Gastrocnemius medialis (tissue), 4 donors: ENCODE results near the gene UFC1. TPM values are rescaled to one million over a fixed set of nuclear protein-coding genes. Genes with fewer than 3 reads are reported as not detected.
A peak's percentile ranks its signal among the peaks of the same experiment; 100 is the strongest.

Source experiments
- ATAC-seq, 2 donors: fragments of 150-250 bp; one replicate each; pipeline ENCODE4 v1.9.1; 2016
- DNase-seq, 2 donors: peaks; one replicate each; pipeline ENCODE4 v3.0.0-alpha.2; 2019
- H3K27ac ChIP-seq, 4 donors: fragments of 200-600 bp; sonication (generic); 1 replicate in 1 of 4; 2 replicates in 3 of 4; pipeline ENCODE4 v1.5.1; 2016 to 2018; ENCODE audit warnings: mild to moderate bottlenecking in 2 of 4, moderate library complexity in 1 of 4
- H3K27me3 ChIP-seq, 3 donors: fragments of 200-600 bp; sonication (generic) in 2 of 3; 1 replicate in 1 of 3; 2 replicates in 2 of 3; pipeline versions ENCODE4 v1.5.1 to v1.6.0; 2016 to 2019; ENCODE audit warnings: mild to moderate bottlenecking in 1 of 3, moderate library complexity in 1 of 3
- H3K36me3 ChIP-seq, 2 donors: fragments of 200-600 bp; sonication (generic) in 1 of 2; one replicate each; pipeline ENCODE4 v1.5.1; 2017 to 2018
- H3K4me1 ChIP-seq, 2 donors: fragments of 200-600 bp; sonication (generic) in 1 of 2; one replicate each; pipeline ENCODE4 v1.5.1; 2016 to 2017; ENCODE audit warnings: mild to moderate bottlenecking in 2 of 2
- H3K4me3 ChIP-seq, 4 donors: fragments of 200-600 bp; sonication (generic) in 3 of 4; 1 replicate in 1 of 4; 2 replicates in 3 of 4; pipeline ENCODE4 v1.5.1; 2016 to 2019; ENCODE audit warnings: mild to moderate bottlenecking in 2 of 4
- H3K9me3 ChIP-seq, 3 donors: fragments of 200-600 bp; sonication (generic) in 2 of 3; 1 replicate in 1 of 3; 2 replicates in 2 of 3; pipeline ENCODE4 v1.5.1; 2016 to 2019
- CTCF ChIP-seq, 5 experiments: fragments of 450-650 bp in 3 of 5; fragments of 200-600 bp in 2 of 5; sonication (generic) in 2 of 5; IDR thresholded peaks in 4 of 5; conservative IDR thresholded peaks in 1 of 5; 1 replicate in 4 of 5; 2 replicates in 1 of 5; pipeline ENCODE4 v1.5.1; 2016 to 2019; ENCODE audit warnings: antibody characterized with exemption in 5 of 5, mild to moderate bottlenecking in 3 of 5, moderate library complexity in 3 of 5
- POLR2A ChIP-seq, 2 donors: fragments of 450-650 bp; IDR thresholded peaks; one replicate each; pipeline ENCODE4 v1.6.1; 2017; ENCODE audit warnings: antibody characterized with exemption in 2 of 2, mild to moderate bottlenecking in 2 of 2, moderate library complexity in 2 of 2
- in situ Hi-C, 4 donors: fragments of 200-750 bp; cut with MboI; loops; one replicate each; pipeline versions ENCODE4 v1.15.0 to v1.8.0; 2017; ENCODE audit warnings: low sequenced_read_pairs in 4 of 4
- intact Hi-C: fragments of 100-400 bp; cut with DNase I; formaldehyde crosslinking; loops from one replicate; pipeline ENCODE4 v1.15.1; 2023; ENCODE audit warnings: low total_unique reads
- total RNA-seq, 4 donors: library from RNA; depleted of rRNA; stranded (reverse); fragments of >200 nt; gene quantifications; one replicate each; pipeline versions ENCODE4 v1.1.0 to v1.2.3, GENCODE V29; 2016

The UFC1 gene
- total RNA-seq, 4 donors from 2014 or later: 57.9 to 66.7 (median 63.5) TPM

- Histone ChIP-seq H3K27me3 (no peaks in the 10 kb centered on the region), H3K36me3 (peaks cover 0 to 6% of the 10 kb centered on the region in 2 donors), H3K9me3 (no peaks in the 10 kb centered on the region), H3K27ac (peak within 1 kb of the TSS; percentile 94 to 99 (median 98)), H3K4me1 (peaks cover 51 to 55% of the 10 kb centered on the region in 2 donors), H3K4me3 (peak within 1 kb of the TSS; percentile 36 to 55 (median 42))
- peak in 1 of 2 donors; percentile 42 for DNase-seq
- no peak for ATAC-seq
- peak; percentile 57 to 70 for TF ChIP-seq POLR2A (IDR thresholded peaks at IDR 0.05)
- TF ChIP-seq CTCF (IDR thresholded peaks at IDR 0.05 in 4 of 5, conservative IDR thresholded peaks at IDR 0.05 in 1 of 5): no peak
- in situ Hi-C loops (loop anchor here in 2 of 4 donors (10.0 to 25.0 kb wide), 2 partner anchors 186 to 563 kb away; partner anchors contain the start of gene ATF6 (in 1 of the 2)), intact Hi-C loops (no loop called here)
Measured at GRCh38 chr1:161198897-161199431, 45.2 kb downstream of the UFC1 start, which contains the start of gene ADAMTS4. TSS of gene ADAMTS4 (minus strand) at chr1:161199054. CDS start at chr1:161198627, 427 bp downstream.

GRCh38 chr1:161199506-161200139 lies 45.8 kb downstream of the UFC1 start:
- Histone ChIP-seq H3K4me1 (peaks cover 54 to 57% of the 10 kb centered on the region in 2 donors), H3K27ac (peak overlapping the region; percentile 94 to 99 (median 98)), H3K27me3 (no peaks in the 10 kb centered on the region), H3K9me3 (no peaks in the 10 kb centered on the region), H3K36me3 (peaks cover 0 to 12% of the 10 kb centered on the region in 2 donors), H3K4me3 (no peak overlapping the region)
- in situ Hi-C loops (loop anchor here (10.0 to 25.0 kb wide), 3 partner anchors 185 to 563 kb away; partner anchors contain the start of genes DUSP12 (in 2 of the 4) and ATF6 (in 1 of the 4)), intact Hi-C loops (loop anchor here (5.0 kb wide), 1 partner anchor 188 kb away; no protein-coding TSS in a partner anchor)
- ATAC-seq (no peak), DNase-seq (no peak)
- no peak for TF ChIP-seq CTCF (IDR thresholded peaks at IDR 0.05 in 4 of 5, conservative IDR thresholded peaks at IDR 0.05 in 1 of 5)
- no peak for TF ChIP-seq POLR2A (IDR thresholded peaks at IDR 0.05)

- intact Hi-C loops: loop anchor here (5.0 kb wide), 1 partner anchor 187 kb away; no protein-coding TSS in a partner anchor
- Histone ChIP-seq H3K27ac (peak overlapping the region; percentile 94 to 99 (median 98)), H3K36me3 (peaks cover 0 to 21% of the 10 kb centered on the region in 2 donors), H3K4me3 (peak overlapping the region in 2 of 4 donors; percentile 83 to 84), H3K9me3 (no peaks in the 10 kb centered on the region), H3K4me1 (peaks cover 54 to 66% of the 10 kb centered on the region in 2 donors), H3K27me3 (no peaks in the 10 kb centered on the region)
- no peak for TF ChIP-seq CTCF (IDR thresholded peaks at IDR 0.05 in 4 of 5, conservative IDR thresholded peaks at IDR 0.05 in 1 of 5)
- no peak for TF ChIP-seq POLR2A (IDR thresholded peaks at IDR 0.05)
- DNase-seq (no peak), ATAC-seq (no peak)
- in situ Hi-C loops: loop anchor here in 2 of 4 donors (25.0 kb wide), 1 partner anchor 537 kb away; the partner anchor contains the start of gene DUSP12 (in 2 of the 2)
Measured at GRCh38 chr1:161200421-161200991, 46.7 kb downstream of the UFC1 start.

- Histone ChIP-seq H3K9me3 (no peaks in the 10 kb centered on the region), H3K4me3 (peak overlapping the region; percentile 66 to 93 (median 84)), H3K36me3 (peaks cover 0 to 25% of the 10 kb centered on the region in 2 donors), H3K27ac (peak overlapping the region; percentile 94 to 99 (median 98)), H3K27me3 (no peaks in the 10 kb centered on the region), H3K4me1 (peaks cover 58 to 73% of the 10 kb centered on the region in 2 donors)
- ATAC-seq (peak; percentile 20 to 40), DNase-seq (peak; percentile 40 to 56)
- TF ChIP-seq CTCF (IDR thresholded peaks at IDR 0.05 in 4 of 5, conservative IDR thresholded peaks at IDR 0.05 in 1 of 5) (no peak), POLR2A (IDR thresholded peaks at IDR 0.05) (peak in 1 of 2 donors; percentile 5)
- in situ Hi-C loops (loop anchor here in 2 of 4 donors (25.0 kb wide), 1 partner anchor 536 kb away; the partner anchor contains the start of gene DUSP12 (in 2 of the 2)), intact Hi-C loops (loop anchor here (5.0 kb wide), 1 partner anchor 186 kb away; no protein-coding TSS in a partner anchor)
Measured at GRCh38 chr1:161200992-161201835, 47.4 kb downstream of the UFC1 start.
